ENCODE results near the gene TESK1.
"Not testable (repeated sequence)": the region's sequence is repeated elsewhere in the genome, so short reads cannot be mapped to it uniquely, and the experiment has no call there.

TESK1 gene

DNA sequence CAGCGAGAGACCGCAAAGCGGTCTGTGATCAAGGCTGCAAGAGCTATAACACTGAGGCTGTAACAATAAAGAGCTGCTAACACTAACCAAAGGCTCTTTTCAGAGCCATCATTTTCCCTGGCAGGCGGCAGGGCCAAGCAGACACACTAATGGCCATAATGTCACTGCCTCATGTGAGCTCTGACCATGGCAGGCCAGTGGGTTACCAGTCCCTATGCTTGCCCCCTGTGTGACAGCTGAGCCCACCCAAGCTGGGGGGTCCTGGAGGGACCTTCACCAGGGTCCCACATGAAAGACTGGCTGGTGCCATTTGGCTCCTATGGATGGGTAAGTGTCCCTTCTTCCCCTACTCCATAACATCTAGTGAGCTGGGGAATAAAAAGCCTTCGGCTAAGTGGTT lies 29.6 kb upstream of the TESK1 start:
- no peak for DNase-seq (ENCODE audit: extremely low spot score)
- TF ChIP-seq, protein P1, sequence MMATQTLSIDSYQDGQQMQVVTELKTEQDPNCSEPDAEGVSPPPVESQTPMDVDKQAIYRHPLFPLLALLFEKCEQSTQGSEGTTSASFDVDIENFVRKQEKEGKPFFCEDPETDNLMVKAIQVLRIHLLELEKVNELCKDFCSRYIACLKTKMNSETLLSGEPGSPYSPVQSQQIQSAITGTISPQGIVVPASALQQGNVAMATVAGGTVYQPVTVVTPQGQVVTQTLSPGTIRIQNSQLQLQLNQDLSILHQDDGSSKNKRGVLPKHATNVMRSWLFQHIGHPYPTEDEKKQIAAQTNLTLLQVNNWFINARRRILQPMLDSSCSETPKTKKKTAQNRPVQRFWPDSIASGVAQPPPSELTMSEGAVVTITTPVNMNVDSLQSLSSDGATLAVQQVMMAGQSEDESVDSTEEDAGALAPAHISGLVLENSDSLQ (IDR thresholded peaks at IDR 0.05), result no peak
- TF ChIP-seq HDGF (IDR thresholded peaks at IDR 0.05; ENCODE audit: borderline replicate concordance) (no peak), SUZ12 (IDR thresholded peaks at IDR 0.05) (no peak), FOXA1 (IDR thresholded peaks at IDR 0.05) (no peak), L3MBTL2 (conservative IDR thresholded peaks at IDR 0.05) (no peak), BHLHE40 (IDR thresholded peaks at IDR 0.05; ENCODE audit: borderline replicate concordance) (no peak), ARNT (IDR thresholded peaks at IDR 0.05) (no peak), CTBP1 (IDR thresholded peaks at IDR 0.05; ENCODE audit: borderline replicate concordance) (no peak), SP1 (IDR thresholded peaks at IDR 0.05) (no peak), ELF4 (IDR thresholded peaks at IDR 0.05) (no peak), NFRKB (IDR thresholded peaks at IDR 0.05) (no peak), FOXK2 (IDR thresholded peaks at IDR 0.05) (no peak)
- POLR2A ChIA-PET, result no interaction called here
- CTCF ChIA-PET, result no interaction called here

DNA sequence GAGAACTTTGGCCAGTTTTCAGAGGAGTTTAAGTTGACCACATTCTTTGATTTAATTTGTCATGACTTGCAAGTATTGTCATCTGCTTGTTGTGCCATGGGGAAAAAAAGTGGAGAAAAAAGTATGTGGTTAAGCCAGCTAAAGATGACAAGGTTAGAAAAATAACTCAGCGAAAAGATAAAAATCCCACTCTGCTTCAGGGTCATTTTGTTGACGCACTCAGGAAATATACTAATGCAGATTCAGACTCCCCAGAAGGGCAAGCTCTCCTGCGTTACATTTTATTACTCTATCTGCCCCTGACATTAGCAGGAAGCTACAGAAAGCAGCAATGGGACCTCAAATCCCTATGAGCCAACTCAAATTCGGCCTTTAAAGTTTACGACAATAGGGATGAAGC lies 27.6 kb upstream of the TESK1 start:
- POLR2A ChIA-PET, result no interaction called here
- DNase-seq (ENCODE audit: extremely low spot score), result no peak
- CTCF ChIA-PET, result no interaction called here
- TF ChIP-seq SUZ12 (IDR thresholded peaks at IDR 0.05) (no peak), FOXA1 (IDR thresholded peaks at IDR 0.05) (no peak), TARDBP (IDR thresholded peaks at IDR 0.05) (no peak), LEF1 (IDR thresholded peaks at IDR 0.05; ENCODE audit: borderline replicate concordance) (no peak), L3MBTL2 (conservative IDR thresholded peaks at IDR 0.05) (no peak), CTBP1 (IDR thresholded peaks at IDR 0.05; ENCODE audit: borderline replicate concordance) (no peak), NFRKB (IDR thresholded peaks at IDR 0.05) (no peak), BHLHE40 (IDR thresholded peaks at IDR 0.05; ENCODE audit: borderline replicate concordance) (no peak), FOXM1 (IDR thresholded peaks at IDR 0.05; ENCODE audit: borderline replicate concordance) (no peak)

DNA sequence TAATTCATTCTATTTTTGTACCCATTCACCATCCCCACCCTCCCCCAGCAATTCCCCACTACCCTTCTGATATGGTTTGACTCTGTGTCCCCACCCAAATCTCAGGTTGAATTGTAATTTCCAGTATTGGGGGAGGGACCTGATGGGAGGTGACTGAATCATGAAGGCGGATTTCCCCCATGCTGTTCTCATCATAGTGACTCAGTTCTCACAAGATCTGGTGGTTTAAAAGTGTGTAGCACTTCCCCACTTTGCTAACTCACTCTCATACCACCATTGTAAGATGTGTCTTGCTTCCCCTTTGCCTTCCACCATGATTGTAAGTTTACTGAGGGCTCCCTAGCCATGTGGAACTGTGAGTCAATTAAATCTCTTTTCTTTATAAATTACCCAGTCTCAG lies 25.9 kb upstream of the TESK1 start:
- DNase-seq (ENCODE audit: extremely low spot score), result no peak
- TF ChIP-seq FOXK2 (IDR thresholded peaks at IDR 0.05) (no peak), BHLHE40 (IDR thresholded peaks at IDR 0.05; ENCODE audit: borderline replicate concordance) (no peak), L3MBTL2 (conservative IDR thresholded peaks at IDR 0.05) (no peak), SUZ12 (IDR thresholded peaks at IDR 0.05) (no peak), LEF1 (IDR thresholded peaks at IDR 0.05; ENCODE audit: borderline replicate concordance) (no peak), ZNF384 (IDR thresholded peaks at IDR 0.05) (no peak), ELF4 (IDR thresholded peaks at IDR 0.05) (no peak), NFRKB (IDR thresholded peaks at IDR 0.05) (no peak), FOXA1 (IDR thresholded peaks at IDR 0.05) (no peak), ARNT (IDR thresholded peaks at IDR 0.05) (no peak), CTBP1 (IDR thresholded peaks at IDR 0.05; ENCODE audit: borderline replicate concordance) (no peak), FOXM1 (IDR thresholded peaks at IDR 0.05; ENCODE audit: borderline replicate concordance) (no peak), HDGF (IDR thresholded peaks at IDR 0.05; ENCODE audit: borderline replicate concordance) (no peak), SP1 (IDR thresholded peaks at IDR 0.05) (no peak), TARDBP (IDR thresholded peaks at IDR 0.05) (no peak)
- TF ChIP-seq, protein P1 (IDR thresholded peaks at IDR 0.05), result no peak
- ChIA-PET CTCF (no interaction called here), POLR2A (no interaction called here)

DNA sequence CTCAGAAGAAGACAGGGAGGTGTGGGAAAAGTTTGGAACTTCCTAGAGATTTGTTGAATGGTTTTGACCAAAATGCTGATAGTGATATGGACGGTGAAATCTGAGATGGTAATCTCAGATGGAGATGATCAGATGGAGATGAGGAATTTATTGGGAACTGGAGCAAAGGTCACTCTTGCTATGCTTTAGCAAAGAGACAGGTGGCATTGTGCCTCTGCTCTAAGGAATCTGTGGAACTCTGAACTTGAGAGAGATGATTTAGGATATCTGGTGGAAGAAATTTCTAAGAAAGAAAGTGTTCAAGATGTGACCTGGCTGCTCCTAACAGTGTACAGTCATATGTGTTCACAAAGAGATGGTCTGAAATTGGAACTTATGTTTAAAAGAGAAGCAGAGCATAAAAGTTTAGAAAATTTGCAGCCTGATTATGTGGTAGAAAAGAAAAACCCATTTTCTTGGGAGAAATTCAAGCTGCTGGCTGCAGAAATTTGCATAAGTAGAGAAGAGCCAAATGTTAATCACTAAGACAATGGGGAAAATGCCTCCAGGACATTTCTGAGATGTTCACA lies 25.3 kb upstream of the TESK1 start:
- CTCF ChIA-PET; DNase-seq (ENCODE audit: extremely low spot score); POLR2A ChIA-PET: not testable (repeated sequence)

DNA sequence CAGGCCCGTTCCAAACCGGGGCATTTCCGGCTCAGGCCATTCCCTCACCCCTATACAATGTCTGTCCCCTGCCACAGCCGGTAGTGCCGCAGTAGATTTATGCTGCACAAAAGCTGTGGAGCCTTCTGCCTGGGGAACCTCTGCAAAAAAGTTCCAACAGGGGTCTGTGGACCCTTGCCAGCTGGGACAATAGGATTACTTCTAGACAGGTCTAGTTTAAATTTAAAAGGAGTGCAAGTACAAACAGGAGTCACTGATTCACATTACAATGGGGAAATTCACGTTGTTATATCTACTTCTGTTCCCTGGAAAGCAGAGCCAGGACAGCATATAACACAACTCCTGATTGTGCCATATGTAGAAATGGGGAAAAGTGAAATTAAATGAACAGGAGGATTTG lies 21.5 kb upstream of the TESK1 start:
- POLR2A ChIA-PET; DNase-seq (ENCODE audit: extremely low spot score); CTCF ChIA-PET: not testable (repeated sequence)

DNA sequence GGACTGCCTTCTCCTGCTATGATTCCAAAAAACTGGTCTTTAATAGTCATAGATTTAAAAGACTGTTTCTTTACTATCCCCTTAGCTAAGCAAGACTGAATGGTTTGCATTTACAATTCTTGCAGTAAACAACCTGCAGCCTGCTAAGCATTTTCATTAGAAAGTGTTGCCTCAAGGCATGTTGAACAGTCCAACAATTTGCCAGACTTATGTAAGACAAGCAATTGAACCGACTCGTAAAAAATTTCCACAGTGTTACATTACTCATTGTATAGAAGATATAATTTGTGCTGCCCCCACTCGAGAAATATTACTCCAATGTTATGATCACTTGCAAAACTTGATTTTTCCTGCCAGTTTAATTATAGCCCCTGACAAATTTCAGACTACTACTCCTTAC lies 20.4 kb upstream of the TESK1 start:
- POLR2A ChIA-PET; CTCF ChIA-PET; DNase-seq (ENCODE audit: extremely low spot score): not testable (repeated sequence)

DNA sequence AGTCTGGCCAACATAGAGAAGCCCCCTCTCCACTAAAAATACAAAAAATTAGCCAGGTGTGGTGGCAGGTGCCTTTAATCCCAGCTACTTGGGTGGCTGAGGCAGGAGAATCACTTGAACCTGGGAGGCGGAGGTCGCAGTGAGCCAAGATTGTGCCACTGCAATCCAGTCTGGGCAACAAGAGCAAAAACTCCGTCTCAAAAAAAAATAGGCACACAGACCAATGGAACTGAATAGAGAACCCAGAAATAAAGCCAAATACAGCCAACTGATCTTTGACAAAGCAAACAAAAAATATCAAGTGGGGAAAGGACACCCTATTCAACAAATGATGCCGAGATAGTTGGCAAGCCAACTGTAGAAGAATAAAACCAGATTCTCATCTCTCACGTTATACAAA lies 16.6 kb upstream of the TESK1 start:
- POLR2A ChIA-PET; DNase-seq (ENCODE audit: extremely low spot score): not testable (repeated sequence)
- CTCF ChIA-PET, result interaction anchor here (0.6 kb wide), 1 partner anchor 32 kb away, joined by 3 read pairs; no protein-coding TSS in a partner anchor

DNA sequence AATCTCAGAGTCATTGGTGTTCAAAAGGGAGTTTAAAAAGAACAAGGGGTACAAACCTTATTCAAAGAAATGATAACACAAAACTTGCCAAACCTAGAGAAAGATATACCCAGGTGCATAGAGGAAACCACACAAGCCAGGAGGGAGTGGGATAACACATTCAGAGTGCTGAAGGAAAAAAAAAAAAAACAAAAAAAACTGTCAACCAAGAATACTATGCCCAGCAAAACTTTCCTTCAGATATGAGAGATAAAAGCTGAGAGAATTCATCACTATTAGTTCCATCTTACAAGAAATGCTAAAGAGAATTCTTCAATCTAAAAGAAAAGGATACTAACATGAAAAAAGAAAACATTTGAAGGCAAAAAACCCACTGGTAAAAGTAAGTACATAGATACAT lies 11.5 kb upstream of the TESK1 start:
- ChIA-PET CTCF (interaction anchor here (1.0 kb wide), 1 partner anchor 10 kb away, joined by 4 read pairs; no protein-coding TSS in a partner anchor), POLR2A (no interaction called here)
- no peak for TF ChIP-seq LEF1 (IDR thresholded peaks at IDR 0.05; ENCODE audit: borderline replicate concordance)
- peak; percentile 72 for TF ChIP-seq ZNF384 (IDR thresholded peaks at IDR 0.05)
- DNase-seq (ENCODE audit: extremely low spot score), result no peak

DNA sequence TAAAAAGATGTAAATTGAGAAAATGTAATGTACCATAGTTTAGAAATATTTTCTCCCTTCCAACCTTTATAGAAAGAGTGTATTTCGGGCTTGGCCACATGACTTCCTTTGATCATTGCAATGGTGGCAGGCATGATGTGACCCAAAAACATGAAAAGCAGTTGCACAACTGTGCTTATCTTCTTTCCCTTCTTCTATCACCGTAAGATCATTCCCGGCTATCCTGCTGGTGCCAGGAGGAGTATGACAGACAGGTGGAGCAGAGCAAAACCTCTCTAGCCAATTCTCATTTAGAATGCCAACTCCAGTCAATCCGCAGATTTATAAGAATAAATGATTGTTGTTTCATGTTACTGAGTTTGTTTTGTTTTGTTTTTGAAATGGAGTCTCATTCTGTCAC lies 10.6 kb upstream of the TESK1 start:
- POLR2A ChIA-PET, result no interaction called here
- CTCF ChIA-PET, result no interaction called here
- DNase-seq (ENCODE audit: extremely low spot score), result no peak
- TF ChIP-seq ELF4 (IDR thresholded peaks at IDR 0.05) (no peak), FOXM1 (IDR thresholded peaks at IDR 0.05; ENCODE audit: borderline replicate concordance) (no peak), L3MBTL2 (conservative IDR thresholded peaks at IDR 0.05) (no peak), TARDBP (IDR thresholded peaks at IDR 0.05) (no peak), HDGF (IDR thresholded peaks at IDR 0.05; ENCODE audit: borderline replicate concordance) (no peak)
- TF ChIP-seq, protein P1 (IDR thresholded peaks at IDR 0.05), result no peak

DNA sequence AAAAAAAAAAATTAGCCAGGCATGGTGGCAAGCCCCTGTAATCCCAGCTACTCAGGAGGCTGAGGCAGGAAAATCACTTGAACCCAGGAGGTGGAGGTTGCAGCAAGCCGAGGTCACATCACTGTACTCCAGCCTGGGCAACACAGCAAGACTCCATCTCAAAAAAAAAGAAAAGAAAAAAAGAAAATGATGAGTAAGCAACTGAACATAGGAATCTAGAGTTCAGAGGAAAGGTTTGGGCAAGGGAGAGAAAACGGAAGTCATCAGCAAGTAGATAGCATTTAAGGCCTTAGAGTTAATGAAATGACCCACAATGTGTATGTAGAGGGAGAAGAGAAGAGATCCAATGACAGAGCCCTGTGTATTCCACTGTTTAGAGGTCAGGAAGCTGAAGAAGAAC lies 8.2 kb upstream of the TESK1 start:
- POLR2A ChIA-PET; CTCF ChIA-PET; DNase-seq (ENCODE audit: extremely low spot score): not testable (repeated sequence)

Measured in HEK293T (cell line).